DOHH2 (cell line): ENCODE measurements around the gene SLC22A31.

Experiments used
- H3F3A ChIP-seq: fragments of 200-600 bp; sonication (generic), shearing (Covaris generic); 2 replicates; pipeline ENCODE4 v1.6.0; 2016; ENCODE audit warnings: antibody characterized with exemption, mild to moderate bottlenecking; ENCODE audit not compliant: control insufficient read depth, insufficient read depth
- H3K27ac ChIP-seq: fragments of 200-600 bp; sonication (generic); 2 replicates; pipeline ENCODE4 v1.5.1; 2014; ENCODE audit warnings: low read depth, mild to moderate bottlenecking, low read length, moderate library complexity
- H3K27me3 ChIP-seq: fragments of 200-600 bp; sonication (generic); 2 replicates; pipeline ENCODE4 v1.6.1; 2014; ENCODE audit warnings: mild to moderate bottlenecking, low read length, mixed read lengths; ENCODE audit not compliant: control insufficient read depth
- H3K36me3 ChIP-seq: fragments of 200-600 bp; sonication (generic); 2 replicates; pipeline ENCODE4 v1.6.1; 2014; ENCODE audit warnings: mild to moderate bottlenecking, low read length, moderate library complexity, mixed read lengths; ENCODE audit not compliant: control insufficient read depth
- H3K4me1 ChIP-seq: fragments of 200-600 bp; sonication (generic); 2 replicates; pipeline ENCODE4 v1.6.1; 2014; ENCODE audit warnings: mild to moderate bottlenecking, low read length, mixed read lengths; ENCODE audit not compliant: control insufficient read depth
- H3K4me2 ChIP-seq: fragments of 200-600 bp; sonication (generic); 2 replicates; pipeline ENCODE4 v1.6.0; 2014; ENCODE audit warnings: mild to moderate bottlenecking, low read length, moderate library complexity
- H3K4me3 ChIP-seq: fragments of 200-600 bp; sonication (generic); 2 replicates; pipeline ENCODE4 v1.5.1; 2014; ENCODE audit warnings: mild to moderate bottlenecking, low read length, mixed read lengths
- H3K79me2 ChIP-seq: fragments of 200-600 bp; sonication (generic); 2 replicates; pipeline ENCODE4 v1.6.1; 2014; ENCODE audit warnings: mild to moderate bottlenecking, low read length, mixed read lengths; ENCODE audit not compliant: control insufficient read depth
- H3K9me2 ChIP-seq: fragments of 200-600 bp; sonication (generic); replicated peaks from 2 replicates; pipeline ENCODE4 v1.6.1; 2014; ENCODE audit warnings: mild to moderate bottlenecking, low read length, mixed read lengths; ENCODE audit not compliant: control insufficient read depth
- H3K9me3 ChIP-seq: fragments of 200-600 bp; sonication (generic); 2 replicates; pipeline ENCODE4 v1.6.1; 2014; ENCODE audit warnings: antibody characterized with exemption, low read length, mixed read lengths; ENCODE audit not compliant: control insufficient read depth, insufficient read depth
- H4K20me1 ChIP-seq: fragments of 200-600 bp; sonication (generic); 2 replicates; pipeline ENCODE4 v1.6.0; 2014; ENCODE audit warnings: low read depth, mild to moderate bottlenecking, antibody characterized with exemption, low read length, moderate library complexity; ENCODE audit not compliant: control insufficient read depth, insufficient read depth
- EZH2phosphoT487 ChIP-seq: fragments of 200-600 bp; sonication (generic); IDR thresholded peaks from 2 replicates; pipeline ENCODE4 v1.6.1; 2017; ENCODE audit warnings: borderline replicate concordance, mild to moderate bottlenecking, antibody characterized with exemption, low read length, moderate library complexity, mixed read lengths
- TF ChIP-seq, protein P1 (sequence below): fragments of 200-600 bp; sonication (generic); IDR thresholded peaks from one replicate; pipeline ENCODE4 v1.5.1; 2014; ENCODE audit warnings: antibody characterized with exemption, mild to moderate bottlenecking, low read depth, low read length; ENCODE audit not compliant: poor library complexity, severe bottlenecking

Gene SLC22A31

DNA sequence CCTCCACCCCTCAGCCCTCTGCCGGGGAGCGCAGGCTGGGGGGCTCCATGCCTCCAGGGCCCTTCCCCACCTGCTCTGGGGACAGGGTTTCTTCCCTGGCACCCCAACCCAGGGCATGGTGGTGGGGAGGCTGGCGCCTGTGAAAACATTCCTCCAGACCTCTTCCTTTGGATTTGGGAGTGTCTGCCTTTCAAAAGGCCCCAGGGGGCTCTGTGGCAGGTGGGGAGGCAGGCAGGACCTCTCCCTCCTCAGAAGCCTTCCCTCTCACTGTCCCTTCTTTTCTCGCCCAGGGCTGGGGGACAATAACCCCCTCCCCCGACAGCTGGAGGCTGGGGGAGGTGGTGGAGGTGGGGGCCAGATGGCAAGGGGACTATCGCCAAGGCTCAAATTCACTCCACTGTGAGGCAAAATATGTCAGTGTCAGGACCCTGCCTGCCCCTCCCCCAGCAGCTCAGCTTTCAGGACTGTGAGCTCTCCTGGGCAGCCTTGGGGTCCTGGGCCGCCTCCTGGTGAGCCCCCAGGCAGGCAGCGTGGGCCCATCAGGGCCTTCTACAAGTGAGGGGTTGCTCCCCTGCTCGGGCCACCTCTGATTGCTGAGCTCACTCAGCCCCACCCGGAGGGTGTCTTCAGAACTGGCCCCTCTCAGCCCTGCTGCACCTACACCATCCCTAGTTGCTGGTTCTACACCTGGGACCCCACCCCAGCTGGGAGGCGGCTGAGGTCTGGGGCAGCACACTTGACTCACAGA is 27.0 kb downstream of the SLC22A31 start:
- no peak overlapping the region for H3K27ac ChIP-seq
- H3F3A ChIP-seq, result no peaks in the 10 kb centered on the region
- no peaks in the 10 kb centered on the region for H4K20me1 ChIP-seq
- H3K9me3 ChIP-seq, result no peaks in the 10 kb centered on the region
- H3K4me2 ChIP-seq, result no peak overlapping the region
- peaks cover 45% of the 10 kb centered on the region for H3K27me3 ChIP-seq
- no peaks in the 10 kb centered on the region for H3K36me3 ChIP-seq
- TF ChIP-seq EZH2phosphoT487, result no peak
- TF ChIP-seq, protein P1, sequence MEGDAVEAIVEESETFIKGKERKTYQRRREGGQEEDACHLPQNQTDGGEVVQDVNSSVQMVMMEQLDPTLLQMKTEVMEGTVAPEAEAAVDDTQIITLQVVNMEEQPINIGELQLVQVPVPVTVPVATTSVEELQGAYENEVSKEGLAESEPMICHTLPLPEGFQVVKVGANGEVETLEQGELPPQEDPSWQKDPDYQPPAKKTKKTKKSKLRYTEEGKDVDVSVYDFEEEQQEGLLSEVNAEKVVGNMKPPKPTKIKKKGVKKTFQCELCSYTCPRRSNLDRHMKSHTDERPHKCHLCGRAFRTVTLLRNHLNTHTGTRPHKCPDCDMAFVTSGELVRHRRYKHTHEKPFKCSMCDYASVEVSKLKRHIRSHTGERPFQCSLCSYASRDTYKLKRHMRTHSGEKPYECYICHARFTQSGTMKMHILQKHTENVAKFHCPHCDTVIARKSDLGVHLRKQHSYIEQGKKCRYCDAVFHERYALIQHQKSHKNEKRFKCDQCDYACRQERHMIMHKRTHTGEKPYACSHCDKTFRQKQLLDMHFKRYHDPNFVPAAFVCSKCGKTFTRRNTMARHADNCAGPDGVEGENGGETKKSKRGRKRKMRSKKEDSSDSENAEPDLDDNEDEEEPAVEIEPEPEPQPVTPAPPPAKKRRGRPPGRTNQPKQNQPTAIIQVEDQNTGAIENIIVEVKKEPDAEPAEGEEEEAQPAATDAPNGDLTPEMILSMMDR, result no peak
- no peak overlapping the region for H3K4me3 ChIP-seq
- peaks cover 32% of the 10 kb centered on the region for H3K4me1 ChIP-seq
- no peaks in the 10 kb centered on the region for H3K79me2 ChIP-seq
- no peaks in the 10 kb centered on the region for H3K9me2 ChIP-seq

DNA sequence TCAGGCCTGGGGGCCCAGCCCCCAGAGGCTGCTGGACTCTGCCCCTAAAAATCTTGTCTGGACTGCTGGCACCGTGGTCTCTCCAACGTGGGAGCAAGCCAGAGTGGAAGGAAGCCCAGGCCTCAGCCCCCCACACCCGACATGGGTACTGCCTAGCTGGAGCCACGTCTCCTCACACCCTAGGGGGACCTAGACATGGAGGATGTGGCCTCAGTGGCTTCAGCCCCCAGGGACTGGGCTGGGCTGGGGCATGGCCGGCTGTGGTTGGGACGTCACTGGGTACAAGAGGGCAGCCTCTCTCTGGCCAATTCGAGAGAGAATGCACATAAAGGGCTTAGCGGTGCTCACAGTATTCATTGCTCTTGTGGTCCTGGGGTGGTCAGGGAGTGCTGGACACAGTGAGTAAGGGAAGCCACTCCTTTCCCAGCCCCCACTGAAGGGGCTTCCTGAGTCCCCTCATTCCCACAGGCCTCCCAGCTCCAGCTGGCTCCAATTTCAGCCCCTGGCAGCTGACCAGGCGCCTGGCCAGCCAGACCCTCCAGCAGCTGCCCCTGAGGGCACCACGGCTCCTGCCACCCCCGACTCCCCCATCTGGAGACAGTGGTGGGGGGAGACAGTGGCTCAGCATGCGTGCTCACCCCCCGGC is 27.7 kb downstream of the SLC22A31 start:
- Histone ChIP-seq H3K4me2 (no peak overlapping the region), H3K27ac (no peak overlapping the region)

DNA sequence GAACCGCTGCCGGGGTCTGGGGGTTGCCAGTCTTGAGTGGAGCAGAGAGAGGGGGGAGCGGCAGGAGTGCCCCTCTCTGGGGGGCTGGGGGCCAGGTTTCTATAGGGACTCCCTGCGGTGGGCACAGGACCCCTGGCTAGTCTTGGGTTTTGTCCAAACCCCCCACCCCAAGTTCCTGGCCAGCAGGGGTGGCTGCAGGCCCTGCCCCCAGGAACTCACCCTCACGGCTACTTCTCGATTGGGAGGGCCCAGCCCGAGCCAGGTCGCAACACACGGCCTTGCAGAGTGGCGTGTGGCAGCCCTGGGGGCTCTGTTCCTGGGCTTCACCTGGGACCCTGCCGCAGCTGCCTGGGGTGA is 28.2 kb downstream of the SLC22A31 start:
- peaks cover 45% of the 10 kb centered on the region for H3K27me3 ChIP-seq

More for the DNA sequence above, 27.7 kb downstream of the SLC22A31 start:
- Histone ChIP-seq H3K79me2 (no peaks in the 10 kb centered on the region), H3K4me1 (peaks cover 38% of the 10 kb centered on the region), H3K9me2 (no peaks in the 10 kb centered on the region), H3K4me3 (no peak overlapping the region), H3F3A (no peaks in the 10 kb centered on the region), H4K20me1 (no peaks in the 10 kb centered on the region), H3K9me3 (no peaks in the 10 kb centered on the region), H3K27me3 (peaks cover 45% of the 10 kb centered on the region), H3K36me3 (no peaks in the 10 kb centered on the region)
- TF ChIP-seq, protein P1, result no peak
- TF ChIP-seq EZH2phosphoT487, result no peak

More for the DNA sequence above, 28.2 kb downstream of the SLC22A31 start:
- no peaks in the 10 kb centered on the region for H3K9me3 ChIP-seq
- no peaks in the 10 kb centered on the region for H3K36me3 ChIP-seq
- no peaks in the 10 kb centered on the region for H4K20me1 ChIP-seq
- TF ChIP-seq EZH2phosphoT487, result no peak
- TF ChIP-seq, protein P1, result no peak
- no peak overlapping the region for H3K4me2 ChIP-seq
- H3K4me1 ChIP-seq, result peaks cover 43% of the 10 kb centered on the region
- H3K9me2 ChIP-seq, result no peaks in the 10 kb centered on the region
- no peak overlapping the region for H3K27ac ChIP-seq
- H3K4me3 ChIP-seq, result no peak overlapping the region
- H3F3A ChIP-seq, result no peaks in the 10 kb centered on the region
- no peaks in the 10 kb centered on the region for H3K79me2 ChIP-seq
